Neural progenitor cell (in vitro differentiated cells): ENCODE data around the gene SCARF2. TPM values are rescaled to one million over a fixed set of nuclear protein-coding genes. Genes with fewer than 3 reads are reported as not detected.

Experiments
- DNase-seq: peaks from one replicate; pipeline ENCODE4 v3.0.0-alpha.2; 2016; ENCODE audit warnings: low spot score
- H2AFZ ChIP-seq: fragments of 200-600 bp; sonication (generic); replicated peaks from 2 replicates; pipeline ENCODE4 v1.6.1; 2016; ENCODE audit warnings: antibody characterized with exemption
- H3F3A ChIP-seq: fragments of 200-600 bp; sonication (generic); 2 replicates; pipeline ENCODE4 v1.6.1; 2016; ENCODE audit warnings: antibody characterized with exemption, low read depth
- H3K27ac ChIP-seq: fragments of 200-600 bp; sonication (generic); 2 replicates; pipeline ENCODE4 v1.5.1; 2016; ENCODE audit warnings: mild to moderate bottlenecking
- H3K27me3 ChIP-seq: fragments of 200-600 bp; sonication (generic); 2 replicates; pipeline ENCODE4 v1.6.1; 2016; ENCODE audit warnings: mild to moderate bottlenecking, moderate library complexity
- H3K36me3 ChIP-seq: fragments of 200-600 bp; sonication (generic); 2 replicates; pipeline ENCODE4 v1.5.1; 2016
- H3K4me1 ChIP-seq: fragments of 200-600 bp; sonication (generic); 2 replicates; pipeline ENCODE4 v1.6.1; 2016; ENCODE audit warnings: mixed run types
- H3K4me2 ChIP-seq: fragments of 200-600 bp; sonication (generic); 2 replicates; pipeline ENCODE4 v1.6.1; 2016
- H3K4me3 ChIP-seq: fragments of 200-600 bp; sonication (generic); 2 replicates; pipeline ENCODE4 v1.5.1; 2016
- H3K79me2 ChIP-seq: fragments of 200-600 bp; sonication (generic); 2 replicates; pipeline ENCODE4 v1.6.1; 2016; ENCODE audit warnings: low read depth
- H3K9ac ChIP-seq: fragments of 200-600 bp; sonication (generic); 2 replicates; pipeline ENCODE4 v1.6.1; 2016
- H3K9me3 ChIP-seq: fragments of 200-600 bp; sonication (generic); 2 replicates; pipeline ENCODE4 v1.5.1; 2016; ENCODE audit warnings: low read depth
- H4K20me1 ChIP-seq: fragments of 200-600 bp; sonication (generic); 2 replicates; pipeline ENCODE4 v1.6.1; 2016; ENCODE audit warnings: low read depth
- H3K27ac Mint-ChIP-seq: 3 replicates; pipeline ENCODE4 v1.8.0; 2021; ENCODE audit warnings: mixed read lengths
- H3K27me3 Mint-ChIP-seq: 2 replicates; pipeline ENCODE4 v1.8.0; 2022; ENCODE audit warnings: low read depth, mild to moderate bottlenecking, inconsistent platforms, moderate library complexity, mixed read lengths; ENCODE audit not compliant: insufficient read depth
- H3K36me3 Mint-ChIP-seq: 3 replicates; pipeline ENCODE4 v1.8.0; 2021; ENCODE audit warnings: mixed read lengths
- H3K4me1 Mint-ChIP-seq: 3 replicates; pipeline ENCODE4 v1.8.0; 2021; ENCODE audit warnings: mixed read lengths
- H3K4me3 Mint-ChIP-seq: 3 replicates; pipeline ENCODE4 v1.8.0; 2021; ENCODE audit warnings: mild to moderate bottlenecking, moderate library complexity, mixed read lengths
- H3K9me3 Mint-ChIP-seq: 3 replicates; pipeline ENCODE4 v1.8.0; 2020; ENCODE audit warnings: mixed read lengths
- EZH2 ChIP-seq: fragments of 200-600 bp; sonication (generic); IDR thresholded peaks from 2 replicates; pipeline ENCODE4 v1.6.1; 2017; ENCODE audit warnings: antibody characterized with exemption, mild to moderate bottlenecking, moderate library complexity
- EZH2phosphoT487 ChIP-seq: fragments of 200-600 bp; sonication (generic); IDR thresholded peaks from 2 replicates; pipeline ENCODE4 v1.6.1; 2017; ENCODE audit warnings: antibody characterized with exemption
- total RNA-seq: library from RNA; depleted of rRNA; stranded (reverse); fragments of >200 nt; gene quantifications from 2 replicates; pipeline ENCODE4 v1.2.3, GENCODE V29; 2015; ENCODE audit warnings: low replicate concordance
- TF ChIP-seq, protein P1 (sequence below): fragments of 200-600 bp; sonication (generic); IDR thresholded peaks from 2 replicates; pipeline ENCODE4 v1.5.1; 2017; ENCODE audit warnings: antibody characterized with exemption, mild to moderate bottlenecking

Gene SCARF2
- total RNA-seq, 1 donor from 2014 or later: 0.22 TPM

DNA sequence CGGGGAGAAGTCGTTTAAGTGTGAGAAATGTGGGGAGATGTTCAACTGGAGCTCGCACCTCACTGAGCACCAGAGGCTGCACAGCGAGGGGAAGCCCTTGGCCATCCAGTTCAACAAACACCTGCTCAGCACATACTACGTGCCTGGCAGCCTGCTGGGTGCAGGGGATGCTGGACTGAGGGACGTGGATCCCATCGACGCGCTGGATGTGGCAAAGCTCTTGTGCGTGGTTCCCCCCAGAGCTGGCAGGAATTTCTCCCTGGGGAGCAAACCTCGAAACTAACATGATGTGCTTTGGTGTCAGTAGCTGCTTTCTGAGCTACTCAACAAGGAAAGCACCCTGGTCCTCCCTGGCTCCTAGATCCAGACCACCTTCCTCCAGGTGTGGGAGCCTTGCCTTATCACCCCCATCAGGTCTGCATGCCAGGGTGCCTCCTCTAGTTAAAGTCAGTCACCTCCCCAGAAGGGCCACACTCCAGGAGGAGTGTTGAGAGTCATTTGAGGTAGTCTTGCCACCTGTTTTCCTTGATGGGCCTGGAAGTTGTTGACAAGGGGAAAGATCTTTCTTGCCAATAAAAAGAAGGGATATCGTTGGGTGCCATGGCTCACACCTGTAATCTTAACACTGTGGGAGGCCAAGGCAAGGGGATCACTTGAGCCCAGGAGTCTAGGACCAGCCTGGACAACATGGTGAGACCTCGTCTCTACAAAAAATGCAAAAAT is 30.8 kb downstream of the SCARF2 start:
- no peak overlapping the region for H3K4me3 ChIP-seq
- no peak overlapping the region for H3K27ac ChIP-seq
- Mint-ChIP-seq H3K27me3 (peaks cover 4% of the 10 kb centered on the region), H3K9me3 (no peaks in the 10 kb centered on the region), H3K36me3 (peaks cover 22% of the 10 kb centered on the region), H3K4me1 (peaks cover 6% of the 10 kb centered on the region), H3K4me3 (no peak overlapping the region), H3K27ac (no peak overlapping the region)
- H3K4me2 ChIP-seq: no peak overlapping the region
- H3K4me1 ChIP-seq: no peaks in the 10 kb centered on the region
- no peak for TF ChIP-seq EZH2phosphoT487
- no peak for TF ChIP-seq EZH2
- TF ChIP-seq, protein P1, sequence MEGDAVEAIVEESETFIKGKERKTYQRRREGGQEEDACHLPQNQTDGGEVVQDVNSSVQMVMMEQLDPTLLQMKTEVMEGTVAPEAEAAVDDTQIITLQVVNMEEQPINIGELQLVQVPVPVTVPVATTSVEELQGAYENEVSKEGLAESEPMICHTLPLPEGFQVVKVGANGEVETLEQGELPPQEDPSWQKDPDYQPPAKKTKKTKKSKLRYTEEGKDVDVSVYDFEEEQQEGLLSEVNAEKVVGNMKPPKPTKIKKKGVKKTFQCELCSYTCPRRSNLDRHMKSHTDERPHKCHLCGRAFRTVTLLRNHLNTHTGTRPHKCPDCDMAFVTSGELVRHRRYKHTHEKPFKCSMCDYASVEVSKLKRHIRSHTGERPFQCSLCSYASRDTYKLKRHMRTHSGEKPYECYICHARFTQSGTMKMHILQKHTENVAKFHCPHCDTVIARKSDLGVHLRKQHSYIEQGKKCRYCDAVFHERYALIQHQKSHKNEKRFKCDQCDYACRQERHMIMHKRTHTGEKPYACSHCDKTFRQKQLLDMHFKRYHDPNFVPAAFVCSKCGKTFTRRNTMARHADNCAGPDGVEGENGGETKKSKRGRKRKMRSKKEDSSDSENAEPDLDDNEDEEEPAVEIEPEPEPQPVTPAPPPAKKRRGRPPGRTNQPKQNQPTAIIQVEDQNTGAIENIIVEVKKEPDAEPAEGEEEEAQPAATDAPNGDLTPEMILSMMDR: no peak
- H2AFZ ChIP-seq: no peak overlapping the region
- no peaks in the 10 kb centered on the region for H3F3A ChIP-seq
- no peak overlapping the region for H3K9ac ChIP-seq
- H3K27me3 ChIP-seq: no peaks in the 10 kb centered on the region
- no peaks in the 10 kb centered on the region for H3K9me3 ChIP-seq
- peaks cover 12% of the 10 kb centered on the region for H4K20me1 ChIP-seq
- DNase-seq: no peak
- H3K36me3 ChIP-seq: peaks cover 3% of the 10 kb centered on the region
- H3K79me2 ChIP-seq: no peaks in the 10 kb centered on the region

DNA sequence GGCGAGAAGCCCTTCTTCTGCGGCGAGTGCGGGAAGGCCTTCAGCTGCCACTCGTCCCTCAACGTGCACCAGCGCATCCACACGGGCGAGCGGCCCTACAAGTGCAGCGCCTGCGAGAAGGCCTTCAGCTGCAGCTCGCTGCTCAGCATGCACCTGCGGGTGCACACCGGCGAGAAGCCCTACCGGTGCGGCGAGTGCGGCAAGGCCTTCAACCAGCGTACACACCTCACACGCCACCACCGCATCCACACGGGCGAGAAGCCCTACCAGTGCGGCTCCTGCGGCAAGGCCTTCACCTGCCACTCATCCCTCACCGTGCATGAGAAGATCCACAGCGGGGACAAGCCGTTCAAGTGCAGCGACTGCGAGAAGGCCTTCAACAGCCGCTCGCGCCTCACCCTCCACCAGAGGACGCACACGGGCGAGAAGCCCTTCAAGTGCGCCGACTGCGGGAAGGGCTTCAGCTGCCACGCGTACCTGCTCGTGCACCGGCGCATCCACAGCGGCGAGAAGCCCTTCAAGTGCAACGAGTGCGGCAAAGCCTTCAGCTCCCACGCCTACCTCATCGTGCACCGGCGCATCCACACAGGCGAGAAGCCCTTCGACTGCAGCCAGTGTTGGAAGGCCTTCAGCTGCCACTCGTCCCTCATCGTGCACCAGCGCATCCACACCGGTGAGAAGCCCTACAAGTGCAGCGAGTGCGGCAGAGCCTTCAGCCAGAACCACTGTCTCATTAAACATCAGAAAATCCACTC is 31.5 kb downstream of the SCARF2 start:
- Histone ChIP-seq H3K36me3 (peaks cover 3% of the 10 kb centered on the region), H3K27ac (no peak overlapping the region), H3K4me3 (no peak overlapping the region), H3K79me2 (no peaks in the 10 kb centered on the region), H3K9ac (no peak overlapping the region), H3K27me3 (no peaks in the 10 kb centered on the region), H3F3A (no peaks in the 10 kb centered on the region), H3K4me2 (no peak overlapping the region), H4K20me1 (peaks cover 14% of the 10 kb centered on the region), H3K9me3 (no peaks in the 10 kb centered on the region), H2AFZ (no peak overlapping the region), H3K4me1 (no peaks in the 10 kb centered on the region)
- H3K36me3 Mint-ChIP-seq: peaks cover 25% of the 10 kb centered on the region
- peaks cover 6% of the 10 kb centered on the region for H3K4me1 Mint-ChIP-seq
- TF ChIP-seq EZH2 (no peak), EZH2phosphoT487 (no peak)
- TF ChIP-seq, protein P1: no peak
- no peak overlapping the region for H3K27ac Mint-ChIP-seq
- DNase-seq: no peak
- no peak overlapping the region for H3K4me3 Mint-ChIP-seq
- H3K27me3 Mint-ChIP-seq: peaks cover 4% of the 10 kb centered on the region
- no peaks in the 10 kb centered on the region for H3K9me3 Mint-ChIP-seq

- Histone ChIP-seq H2AFZ (no peak overlapping the region), H3K4me3 (no peak overlapping the region), H3K36me3 (peaks cover 3% of the 10 kb centered on the region), H3K4me2 (no peak overlapping the region), H4K20me1 (peaks cover 19% of the 10 kb centered on the region), H3F3A (no peaks in the 10 kb centered on the region), H3K9ac (no peak overlapping the region), H3K27ac (no peak overlapping the region), H3K27me3 (no peaks in the 10 kb centered on the region), H3K79me2 (peaks cover 4% of the 10 kb centered on the region), H3K4me1 (no peaks in the 10 kb centered on the region), H3K9me3 (no peaks in the 10 kb centered on the region)
- peaks cover 4% of the 10 kb centered on the region for H3K27me3 Mint-ChIP-seq
- no peak for TF ChIP-seq EZH2phosphoT487
- TF ChIP-seq, protein P1: no peak
- TF ChIP-seq EZH2: no peak
- peaks cover 4% of the 10 kb centered on the region for H3K4me1 Mint-ChIP-seq
- H3K4me3 Mint-ChIP-seq: no peak overlapping the region
- DNase-seq: no peak
- H3K27ac Mint-ChIP-seq: no peak overlapping the region
- peaks cover 25% of the 10 kb centered on the region for H3K36me3 Mint-ChIP-seq
- H3K9me3 Mint-ChIP-seq: no peaks in the 10 kb centered on the region
Measured at GRCh38 chr22:20405291-20405930, 32.2 kb downstream of the SCARF2 start.
